LHCN-M2 (cell line): Measurements from ENCODE around the gene DAZAP1. TPM values are rescaled to one million over a fixed set of nuclear protein-coding genes. Genes with fewer than 3 reads are reported as not detected.

Experiments
- DNase-seq: peaks from one replicate; pipeline ENCODE4 v3.0.0-alpha.2; 2012; ENCODE audit warnings: low read depth
- total RNA-seq: library from RNA; depleted of rRNA; stranded (reverse); fragments of >200 nt; gene quantifications from 2 replicates; pipeline ENCODE4 v1.2.3, GENCODE V29; 2014

DAZAP1 gene
- total RNA-seq, 1 experiment from 2014 or later, result 82.1 TPM

DNA sequence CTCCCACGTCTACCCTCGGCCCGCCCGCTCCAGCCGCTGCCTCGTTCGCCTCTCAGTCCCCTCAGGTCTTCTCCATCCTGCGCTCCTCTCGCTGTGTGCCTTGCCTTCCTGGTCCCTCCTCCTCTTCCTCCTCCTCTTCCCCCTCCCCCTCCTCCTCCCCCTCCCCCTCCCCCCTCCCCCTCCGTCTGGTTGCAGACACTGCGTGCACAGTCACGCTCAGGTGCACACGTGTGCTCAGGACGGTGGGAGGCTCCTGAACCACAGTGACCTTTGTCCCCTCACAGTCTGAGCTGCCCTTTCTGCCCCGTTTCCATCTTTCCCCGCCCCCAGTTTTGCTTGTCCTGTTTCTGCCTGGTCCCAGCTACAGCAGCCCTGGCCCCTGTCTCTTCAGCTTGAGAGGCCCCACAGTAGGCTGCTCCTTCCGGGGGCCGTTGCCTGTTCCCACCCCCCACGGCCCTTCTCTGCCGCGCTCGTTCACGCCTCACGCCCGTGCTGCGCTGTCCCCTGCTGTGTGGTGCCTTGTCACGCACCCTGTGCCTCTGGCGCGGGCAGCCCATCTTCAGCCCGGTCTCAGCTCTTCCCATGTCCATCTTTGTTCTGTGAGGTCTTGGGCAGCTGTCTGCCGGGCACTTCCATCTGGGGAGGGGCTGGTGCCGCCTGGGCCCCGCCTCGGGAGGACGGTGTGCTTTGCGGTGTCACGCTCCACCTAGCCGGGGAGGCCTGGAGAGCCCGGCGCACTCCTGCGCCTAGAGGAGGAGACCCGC, 17.0 kb downstream of the DAZAP1 start:
- no peak for DNase-seq

DNA sequence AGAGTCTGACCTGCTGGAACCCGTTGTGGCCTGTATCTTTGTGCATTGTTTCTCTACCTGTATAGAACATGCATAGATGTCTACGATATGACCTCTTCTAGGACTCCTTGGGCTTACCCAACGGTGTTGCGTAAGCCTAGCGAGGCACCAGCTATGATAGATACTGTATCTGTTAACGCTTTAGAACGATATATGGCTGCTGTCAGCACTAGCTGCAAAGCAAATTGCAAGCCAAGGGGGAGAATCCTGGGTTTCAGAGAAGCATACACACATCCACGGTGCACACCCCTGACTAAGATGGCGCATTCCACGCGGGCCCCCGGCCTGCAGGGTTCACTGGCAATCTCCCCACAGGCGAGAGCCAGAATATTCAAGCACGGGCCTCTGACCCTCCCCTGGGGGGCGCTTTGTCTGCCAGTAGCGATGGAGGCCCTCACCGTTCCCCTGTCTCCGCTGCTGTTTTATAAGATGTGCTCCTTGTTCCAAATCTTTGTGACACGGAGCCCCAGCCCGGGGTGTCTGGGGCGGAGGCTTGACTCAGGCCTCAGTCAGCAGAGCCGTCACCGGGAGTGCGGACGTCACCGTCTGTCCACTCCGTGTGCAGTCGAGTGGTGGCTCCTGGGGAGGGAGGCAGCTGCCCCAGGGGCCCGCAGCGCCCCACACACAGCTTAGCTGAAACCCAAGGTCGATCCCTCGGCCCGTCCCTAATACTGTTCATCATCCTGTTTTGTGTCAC, 17.9 kb downstream of the DAZAP1 start:
- no peak for DNase-seq

GRCh38 chr19:1425902-1426301, 18.5 kb downstream of the DAZAP1 start:
- no peak for DNase-seq

- DNase-seq, result no peak
These were observed 19.4 kb downstream of the DAZAP1 start for GRCh38 chr19:1426736-1427135.

- no peak for DNase-seq
These were observed 20.0 kb downstream of the DAZAP1 start for GRCh38 chr19:1427221-1427920.

- DNase-seq, result no peak
These were observed 21.5 kb downstream of the DAZAP1 start for GRCh38 chr19:1428738-1429391.

GRCh38 chr19:1429750-1430149, 22.4 kb downstream of the DAZAP1 start:
- DNase-seq, result no peak

- no peak for DNase-seq
These were observed 22.9 kb downstream of the DAZAP1 start for GRCh38 chr19:1430246-1430645.

DNA sequence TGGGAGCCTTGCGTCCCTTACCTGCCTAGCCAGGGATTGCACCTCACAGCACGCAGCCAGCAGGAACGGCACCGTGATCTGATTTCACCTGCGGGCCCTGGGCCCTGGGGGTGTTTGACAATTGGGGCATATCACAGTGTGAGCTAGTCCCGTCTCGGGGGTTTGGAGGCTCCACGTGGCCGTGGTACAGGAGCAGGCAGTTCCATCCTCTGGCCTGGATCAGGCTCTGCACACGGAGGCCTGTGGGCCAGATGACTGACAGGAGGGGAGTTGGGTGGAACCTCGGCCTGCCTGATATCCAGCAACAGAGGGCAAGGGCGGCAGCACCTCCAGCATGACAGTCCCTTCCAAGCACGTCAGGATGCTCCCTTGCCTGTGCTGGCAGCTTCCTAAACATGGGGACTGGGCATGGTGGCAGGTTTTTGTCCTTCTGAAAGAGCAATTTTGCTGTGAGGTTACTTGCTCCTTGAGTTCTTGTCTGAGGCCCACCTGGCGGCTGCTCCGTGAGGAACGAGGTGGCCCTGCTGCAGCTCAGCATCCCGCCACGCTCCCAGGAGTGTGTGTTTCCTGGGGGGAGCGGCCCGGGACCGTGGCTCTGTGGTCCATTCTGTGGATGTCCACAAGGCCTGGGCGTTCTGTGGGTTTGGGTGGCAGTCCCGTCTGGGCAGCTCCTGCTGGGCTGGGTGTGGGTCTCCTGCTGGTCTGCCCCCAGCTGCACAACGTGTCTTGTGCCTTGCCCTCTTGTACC, 24.5 kb downstream of the DAZAP1 start:
- no peak for DNase-seq

DNA sequence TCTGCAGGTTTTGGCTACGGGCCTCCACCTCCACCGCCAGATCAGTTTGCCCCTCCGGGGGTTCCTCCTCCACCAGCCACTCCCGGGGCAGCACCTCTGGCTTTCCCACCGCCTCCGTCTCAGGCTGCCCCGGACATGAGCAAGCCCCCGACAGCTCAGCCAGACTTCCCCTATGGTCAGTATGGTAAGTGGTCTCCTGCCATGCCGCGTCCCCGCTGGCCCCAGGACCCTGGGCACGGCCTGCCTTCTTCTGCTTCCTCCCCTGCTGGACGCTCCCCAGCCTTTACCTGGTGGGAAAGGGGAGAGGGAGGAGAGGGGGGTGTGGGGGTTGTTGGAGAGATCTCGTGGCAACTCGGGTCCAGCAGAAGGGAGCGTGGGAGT, 25.1 kb downstream of the DAZAP1 start:
- DNase-seq, result no peak

DNA sequence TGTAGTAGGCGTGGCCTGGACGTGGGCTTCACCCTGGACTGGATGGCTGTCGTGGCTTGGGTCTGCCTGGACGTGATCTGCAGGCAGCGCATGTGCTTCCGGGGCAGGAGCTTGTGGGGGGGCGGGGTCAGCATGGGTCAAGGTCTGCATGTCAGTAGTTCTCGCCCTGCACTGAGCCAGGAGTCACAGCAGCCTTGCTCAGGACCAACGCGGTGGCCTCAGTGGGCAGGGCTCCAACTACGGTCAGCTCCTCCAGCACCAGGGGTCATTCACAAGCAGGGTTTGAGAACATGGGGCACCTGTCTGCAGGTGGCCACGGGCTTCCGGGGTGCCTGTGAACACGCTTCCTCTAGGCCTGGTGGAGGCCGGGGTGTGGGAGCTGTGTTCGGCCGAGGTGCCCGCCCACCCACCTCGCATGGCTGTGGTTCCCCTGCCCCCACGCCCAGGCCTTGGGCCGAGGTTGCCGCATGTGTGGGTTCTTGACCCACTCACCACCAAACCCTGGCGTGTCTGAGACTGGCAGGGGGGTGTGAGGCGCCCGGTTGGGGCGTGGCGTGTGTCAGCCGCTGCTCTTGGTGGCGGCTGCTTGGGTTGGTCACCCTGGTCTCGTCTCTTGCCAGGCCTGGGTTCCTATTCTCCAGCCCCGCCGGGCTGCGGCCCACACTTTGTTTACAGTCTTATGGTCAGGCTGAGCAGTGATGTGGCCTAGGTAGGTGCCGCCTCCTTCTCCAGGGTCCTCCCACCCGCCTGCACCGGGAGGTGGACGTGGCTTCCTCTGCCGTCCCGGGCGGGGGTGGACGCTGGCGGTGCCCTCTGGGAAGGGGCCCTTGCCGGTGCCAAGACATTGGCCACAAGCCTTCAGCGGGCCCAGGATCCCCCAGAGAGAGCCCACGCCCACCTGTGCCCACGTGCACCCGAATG, 26.0 kb downstream of the DAZAP1 start:
- DNase-seq, result no peak

DNA sequence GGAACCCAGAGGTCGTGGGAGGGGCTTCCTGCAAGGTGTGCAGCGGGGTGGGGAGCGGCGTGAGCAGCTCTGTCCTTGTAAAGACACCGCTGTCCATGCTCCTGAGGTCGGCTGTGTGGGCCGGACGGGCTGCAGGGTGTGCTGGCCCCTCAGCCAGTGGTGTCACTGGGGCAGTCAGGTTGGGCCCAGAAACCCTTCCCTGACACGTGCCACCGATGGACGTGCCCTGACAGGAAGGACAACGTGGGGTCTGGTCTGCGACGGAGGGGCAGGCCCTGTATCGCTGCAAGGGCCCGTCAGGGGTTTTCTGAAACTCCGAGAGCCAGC, 26.6 kb downstream of the DAZAP1 start:
- DNase-seq, result no peak

- DNase-seq, result no peak
These were observed 27.2 kb downstream of the DAZAP1 start for GRCh38 chr19:1434577-1435060.

DNA sequence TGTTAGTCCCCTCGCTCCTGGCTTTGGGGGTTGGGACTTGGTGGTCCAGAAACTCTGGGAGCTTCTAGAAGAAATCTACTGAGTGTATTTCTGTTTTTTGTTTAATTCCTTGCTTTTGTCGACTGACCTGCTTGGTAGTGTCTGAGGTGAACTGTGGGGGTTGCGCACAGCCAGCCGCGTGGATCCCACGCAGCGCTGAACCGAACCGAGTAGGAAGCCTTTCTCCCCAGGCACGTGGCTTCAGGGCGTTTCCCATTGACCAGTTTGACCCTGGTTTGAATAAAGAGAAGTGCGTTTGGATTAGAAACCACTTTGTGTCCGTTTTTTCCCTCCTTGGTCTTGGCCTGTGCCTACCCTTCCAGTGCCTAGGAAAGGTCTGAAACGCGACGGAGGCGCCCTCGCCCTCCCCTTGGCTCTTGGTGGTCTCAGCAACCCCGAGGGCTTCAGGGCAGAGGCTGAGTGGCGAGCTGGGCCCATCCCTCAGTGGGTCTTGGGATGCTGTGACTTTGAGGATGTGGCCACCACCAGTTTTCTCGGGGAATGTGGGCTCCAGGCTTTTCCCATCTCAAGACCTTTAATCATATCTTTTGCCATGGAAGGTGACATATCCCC, 28.1 kb downstream of the DAZAP1 start:
- DNase-seq, result no peak

DNA sequence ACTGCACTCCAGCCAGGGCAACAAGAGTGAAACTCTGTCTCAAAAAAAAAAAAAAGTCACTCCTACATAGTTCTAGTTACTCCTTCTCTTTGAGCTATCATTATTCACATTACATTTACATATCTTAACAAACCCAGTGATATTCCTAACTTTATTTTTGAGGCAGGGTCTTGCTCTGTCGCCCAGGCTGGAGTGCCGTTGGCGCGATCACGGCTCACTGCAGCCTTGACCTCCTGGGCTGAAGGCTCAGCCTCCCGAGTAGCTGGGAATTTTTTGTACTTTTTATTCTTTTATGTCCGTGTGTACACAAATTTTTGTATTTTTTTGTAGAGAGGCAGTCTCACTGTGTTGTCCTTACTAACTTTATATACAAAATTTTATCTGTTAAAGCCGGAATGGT, 30.2 kb downstream of the DAZAP1 start:
- DNase-seq, result no peak

GRCh38 chr19:1438035-1438932, 30.9 kb downstream of the DAZAP1 start, which contains the start of gene RPS15:
RPS15 (plus strand) TSS chr19:1438396; CDS start chr19:1438426, 30 bp downstream.
- DNase-seq, result peak; percentile 90

DNA sequence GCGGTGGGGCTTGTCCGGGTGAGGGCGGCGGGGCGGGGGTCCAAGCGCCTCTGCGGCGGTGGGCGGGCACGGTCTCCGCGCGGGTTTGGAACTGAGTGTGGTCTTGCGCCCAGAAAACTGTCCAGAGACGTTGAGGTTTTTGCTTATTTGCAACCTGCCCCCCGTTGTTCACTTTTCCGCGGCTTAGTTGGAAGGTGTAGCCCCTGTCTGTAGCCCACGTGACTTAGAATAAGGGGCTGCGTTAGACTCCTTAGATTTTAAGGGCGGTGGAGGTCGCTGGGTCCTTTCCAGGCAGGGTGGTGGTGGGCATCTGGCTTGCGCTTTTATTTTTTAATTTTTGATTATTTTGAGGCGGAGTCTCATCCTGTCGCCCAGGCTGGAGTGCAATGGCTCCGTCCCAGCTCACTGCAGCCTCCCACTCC, 31.6 kb downstream of the DAZAP1 start:
- no peak for DNase-seq
